Esophagus (tissue), 2 donors: ENCODE data around the gene BGLAP. TPM values are rescaled to one million over a fixed set of nuclear protein-coding genes. Genes with fewer than 3 reads are reported as not detected.

Experiments
- H3K27ac ChIP-seq, 2 donors: one replicate each; pipeline ENCODE4 v1.5.1; 2013; ENCODE audit warnings: low read depth in 2 of 2, mild to moderate bottlenecking in 2 of 2, inconsistent platforms in 1 of 2, low read length in 1 of 2, moderate library complexity in 1 of 2
- H3K27me3 ChIP-seq, 2 donors: one replicate each; pipeline ENCODE4 v1.6.1; 2013; ENCODE audit warnings: low read length in 2 of 2, control low read depth in 1 of 2, mild to moderate bottlenecking in 1 of 2; ENCODE audit not compliant: insufficient read depth in 2 of 2, control insufficient read depth in 1 of 2
- H3K36me3 ChIP-seq, 2 donors: one replicate each; pipeline ENCODE4 v1.6.1; 2013; ENCODE audit warnings: low read length in 1 of 2; ENCODE audit not compliant: control insufficient read depth in 2 of 2, insufficient read depth in 2 of 2
- H3K4me1 ChIP-seq, 2 donors: one replicate each; pipeline ENCODE4 v1.6.1; 2013; ENCODE audit warnings: low read length in 1 of 2; ENCODE audit not compliant: control insufficient read depth in 2 of 2, insufficient read depth in 2 of 2
- H3K4me3 ChIP-seq, 2 donors: one replicate each; pipeline ENCODE4 v1.5.1; 2013; ENCODE audit warnings: low read length in 2 of 2, mild to moderate bottlenecking in 2 of 2, low read depth in 1 of 2, moderate library complexity in 1 of 2
- H3K9me3 ChIP-seq, 2 donors: one replicate each; pipeline ENCODE4 v1.6.1; 2013; ENCODE audit warnings: mild to moderate bottlenecking in 2 of 2, low read depth in 1 of 2, low read length in 1 of 2, moderate library complexity in 1 of 2; ENCODE audit not compliant: control insufficient read depth in 2 of 2, insufficient read depth in 1 of 2
- WGBS, 2 donors: extraction: QIAGEN DNeasy Blood & Tissue Kit; methylation state at CpG; one replicate each; pipeline ENCODE4 v1.1.7; 2013; 5-methylcytosine and 5-hydroxymethylcytosine counted together
- polyA plus RNA-seq, 2 donors: library from polyadenylated mRNA; stranded (reverse); fragments of 200-250 nt; gene quantifications; one replicate each; pipeline ENCODE4 v1.2.3, GENCODE V29; 2013
- donor health status: healthy with polysubstance abuse.
- donor health status: Bipolar disorder and iron deficiency.

BGLAP gene
- polyA plus RNA-seq, 2 donors = 0.41 to 0.81 TPM

DNA sequence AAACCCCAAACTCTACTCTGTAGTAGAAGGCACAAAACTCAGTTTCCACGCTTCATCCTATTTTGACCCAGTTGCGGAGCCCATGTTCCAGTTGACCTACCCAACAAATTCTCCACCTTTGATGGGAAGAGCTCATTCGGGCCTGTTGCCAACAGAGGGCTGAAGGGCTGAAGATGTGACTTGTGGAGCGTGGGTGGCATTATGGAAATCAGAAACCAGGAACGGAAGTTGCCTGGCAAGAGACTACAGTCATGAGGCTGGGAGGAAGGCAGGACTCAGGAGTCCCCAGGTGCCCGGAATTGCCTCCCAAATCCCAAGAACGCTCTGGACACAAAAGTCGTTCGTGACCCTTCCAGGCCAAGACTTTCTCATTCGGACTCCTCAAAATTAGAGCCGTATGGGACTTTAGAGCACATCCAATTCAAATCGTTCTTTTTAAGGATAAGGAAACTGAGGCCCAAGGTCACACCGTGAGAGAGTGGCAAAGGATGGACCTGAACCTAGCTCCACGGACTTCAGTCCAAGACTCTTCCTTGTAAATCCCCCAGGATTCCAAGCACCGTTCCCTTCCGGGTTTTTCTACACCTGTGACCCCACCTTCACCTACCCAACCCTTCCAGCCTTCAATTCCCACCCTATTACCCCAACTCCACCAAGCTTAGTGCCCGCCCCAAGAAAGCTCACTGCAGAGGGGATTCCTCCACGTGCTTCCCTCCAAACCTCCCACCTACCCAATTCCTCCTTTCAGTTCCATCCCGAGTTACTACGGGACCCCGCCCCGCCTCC is 39.9 kb downstream of the BGLAP start:
- Histone ChIP-seq H3K4me3 (peak overlapping the region; percentile 54 to 87), H3K9me3 (no peaks in the 10 kb centered on the region), H3K4me1 (peaks cover 3 to 7% of the 10 kb centered on the region in 2 donors), H3K36me3 (peaks cover 0 to 28% of the 10 kb centered on the region in 2 donors), H3K27ac (peak overlapping the region; percentile 97), H3K27me3 (no peaks in the 10 kb centered on the region)
- WGBS, 2 donors = 5 to 6% methylated on average over 22 of the region's 22 CpGs

- H3K9me3 ChIP-seq = no peaks in the 10 kb centered on the region
- H3K4me3 ChIP-seq = peak within 1 kb of the TSS; percentile 54 to 87
- peak within 1 kb of the TSS; percentile 97 for H3K27ac ChIP-seq
- WGBS, 2 donors = 0 to 1% methylated on average over 50 of the region's 50 CpGs
- no peaks in the 10 kb centered on the region for H3K27me3 ChIP-seq
- H3K4me1 ChIP-seq = peaks cover 3 to 7% of the 10 kb centered on the region in 2 donors
- H3K36me3 ChIP-seq = peaks cover 0 to 24% of the 10 kb centered on the region in 2 donors
Observed at GRCh38 chr1:156282479-156283222, 40.7 kb downstream of the BGLAP start, which contains the start of gene SMG5. Gene SMG5 (minus strand): TSS chr1:156282825. CDS start chr1:156282680, 145 bp downstream.

GRCh38 chr1:156283521-156283920 is 41.5 kb downstream of the BGLAP start:
- Histone ChIP-seq H3K9me3 (no peaks in the 10 kb centered on the region), H3K27ac (peak overlapping the region; percentile 97), H3K27me3 (no peaks in the 10 kb centered on the region), H3K4me1 (peaks cover 3 to 7% of the 10 kb centered on the region in 2 donors), H3K36me3 (peaks cover 0 to 20% of the 10 kb centered on the region in 2 donors), H3K4me3 (peak overlapping the region; percentile 56 to 87)
- 72% methylated on average over 1 of the region's 1 CpG for WGBS, 2 donors

GRCh38 chr1:156284112-156284511 is 42.1 kb downstream of the BGLAP start, which contains the start of gene TMEM79:
Gene TMEM79 (plus strand): TSS chr1:156284325. CDS start chr1:156285227, 902 bp downstream.
- Histone ChIP-seq H3K36me3 (peaks cover 0 to 19% of the 10 kb centered on the region in 2 donors), H3K4me1 (peaks cover 3 to 7% of the 10 kb centered on the region in 2 donors), H3K27ac (peak within 1 kb of the TSS; percentile 97), H3K9me3 (no peaks in the 10 kb centered on the region), H3K4me3 (peak within 1 kb of the TSS; percentile 56 to 87), H3K27me3 (no peaks in the 10 kb centered on the region)
- 56 to 57% methylated on average over 7 of the region's 7 CpGs for WGBS, 2 donors

- H3K27me3 ChIP-seq = no peaks in the 10 kb centered on the region
- WGBS, 2 donors = 37 to 61% methylated on average over 4 of the region's 4 CpGs
- no peaks in the 10 kb centered on the region for H3K9me3 ChIP-seq
- H3K27ac ChIP-seq = peak overlapping the region; percentile 85 to 93
- peaks cover 0 to 19% of the 10 kb centered on the region in 2 donors for H3K36me3 ChIP-seq
- H3K4me1 ChIP-seq = peaks cover 3 to 7% of the 10 kb centered on the region in 2 donors
- peak overlapping the region; percentile 55 to 56 for H3K4me3 ChIP-seq
Observed at GRCh38 chr1:156284757-156285156, 42.8 kb downstream of the BGLAP start.

GRCh38 chr1:156285437-156285836 is 43.5 kb downstream of the BGLAP start:
- WGBS, 2 donors = 77 to 85% methylated on average over 19 to 21 of the region's 21 CpGs
- Histone ChIP-seq H3K27me3 (no peaks in the 10 kb centered on the region), H3K9me3 (no peaks in the 10 kb centered on the region), H3K36me3 (peaks cover 0 to 19% of the 10 kb centered on the region in 2 donors), H3K4me1 (peaks cover 3 to 7% of the 10 kb centered on the region in 2 donors), H3K27ac (peak overlapping the region; percentile 85 to 93), H3K4me3 (peak overlapping the region; percentile 55 to 56)

DNA sequence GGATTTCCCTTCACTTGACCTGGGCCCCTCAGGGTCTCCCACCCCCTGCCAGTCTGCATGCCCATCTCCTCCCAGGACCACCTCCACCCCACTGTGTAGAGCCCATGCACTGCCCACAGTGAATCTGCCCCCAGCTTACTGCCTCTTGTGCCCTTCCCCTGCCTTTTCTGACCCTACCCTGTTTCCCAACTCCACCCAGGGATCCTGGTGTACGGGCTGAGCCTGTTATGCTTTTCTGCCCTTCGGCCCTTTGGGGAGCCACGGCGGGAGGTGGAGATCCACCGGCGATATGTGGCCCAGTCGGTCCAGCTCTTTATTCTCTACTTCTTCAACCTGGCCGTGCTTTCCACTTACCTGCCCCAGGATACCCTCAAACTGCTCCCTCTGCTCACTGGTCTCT is 44.1 kb downstream of the BGLAP start:
- peak overlapping the region; percentile 13 to 93 for H3K27ac ChIP-seq
- no peaks in the 10 kb centered on the region for H3K27me3 ChIP-seq
- 87 to 93% methylated on average over 8 of the region's 8 CpGs for WGBS, 2 donors
- H3K36me3 ChIP-seq = peaks cover 0 to 18% of the 10 kb centered on the region in 2 donors
- peak overlapping the region; percentile 55 to 56 for H3K4me3 ChIP-seq
- H3K9me3 ChIP-seq = no peaks in the 10 kb centered on the region
- H3K4me1 ChIP-seq = peaks cover 3 to 7% of the 10 kb centered on the region in 2 donors

GRCh38 chr1:156289857-156290256 is 47.9 kb downstream of the BGLAP start:
- Histone ChIP-seq H3K9me3 (no peaks in the 10 kb centered on the region), H3K27me3 (no peaks in the 10 kb centered on the region), H3K4me1 (peaks cover 6 to 26% of the 10 kb centered on the region in 2 donors), H3K27ac (no peak overlapping the region), H3K4me3 (no peak overlapping the region), H3K36me3 (peaks cover 0 to 24% of the 10 kb centered on the region in 2 donors)

GRCh38 chr1:156291226-156292061 is 49.5 kb downstream of the BGLAP start:
- Histone ChIP-seq H3K4me1 (peaks cover 5 to 29% of the 10 kb centered on the region in 2 donors), H3K36me3 (peaks cover 0 to 12% of the 10 kb centered on the region in 2 donors), H3K27ac (peak overlapping the region; percentile 61 to 89), H3K4me3 (peak overlapping the region; percentile 34 to 45), H3K9me3 (no peaks in the 10 kb centered on the region), H3K27me3 (no peaks in the 10 kb centered on the region)
- WGBS, 2 donors = 24% methylated on average over 37 of the region's 37 CpGs
